AG09319 (cell line): ENCODE results near the gene SGCG.
"Not testable (repeated sequence)": the region's sequence is repeated elsewhere in the genome, so short reads cannot be mapped to it uniquely, and the experiment has no call there.

Source experiments
- DNase-seq: peaks from one replicate; pipeline ENCODE4 v3.0.0-alpha.2; 2010; ENCODE audit warnings: low read depth; ENCODE audit errors: extremely low read depth
- TF ChIP-seq, protein P1 (sequence below): IDR thresholded peaks from 2 replicates; pipeline ENCODE4 v1.5.1; 2011; ENCODE audit warnings: low read depth, mild to moderate bottlenecking, inconsistent platforms, low read length, moderate library complexity

Gene SGCG

GRCh38 chr13:23180711-23181110 lies at the start of gene SGCG:
Gene SGCG, plus strand, starts transcription at chr13:23180979. Its CDS starts 22,716 bp downstream, at chr13:23203695.
- DNase-seq, result no peak
- TF ChIP-seq, protein P1, sequence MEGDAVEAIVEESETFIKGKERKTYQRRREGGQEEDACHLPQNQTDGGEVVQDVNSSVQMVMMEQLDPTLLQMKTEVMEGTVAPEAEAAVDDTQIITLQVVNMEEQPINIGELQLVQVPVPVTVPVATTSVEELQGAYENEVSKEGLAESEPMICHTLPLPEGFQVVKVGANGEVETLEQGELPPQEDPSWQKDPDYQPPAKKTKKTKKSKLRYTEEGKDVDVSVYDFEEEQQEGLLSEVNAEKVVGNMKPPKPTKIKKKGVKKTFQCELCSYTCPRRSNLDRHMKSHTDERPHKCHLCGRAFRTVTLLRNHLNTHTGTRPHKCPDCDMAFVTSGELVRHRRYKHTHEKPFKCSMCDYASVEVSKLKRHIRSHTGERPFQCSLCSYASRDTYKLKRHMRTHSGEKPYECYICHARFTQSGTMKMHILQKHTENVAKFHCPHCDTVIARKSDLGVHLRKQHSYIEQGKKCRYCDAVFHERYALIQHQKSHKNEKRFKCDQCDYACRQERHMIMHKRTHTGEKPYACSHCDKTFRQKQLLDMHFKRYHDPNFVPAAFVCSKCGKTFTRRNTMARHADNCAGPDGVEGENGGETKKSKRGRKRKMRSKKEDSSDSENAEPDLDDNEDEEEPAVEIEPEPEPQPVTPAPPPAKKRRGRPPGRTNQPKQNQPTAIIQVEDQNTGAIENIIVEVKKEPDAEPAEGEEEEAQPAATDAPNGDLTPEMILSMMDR, result no peak

DNA sequence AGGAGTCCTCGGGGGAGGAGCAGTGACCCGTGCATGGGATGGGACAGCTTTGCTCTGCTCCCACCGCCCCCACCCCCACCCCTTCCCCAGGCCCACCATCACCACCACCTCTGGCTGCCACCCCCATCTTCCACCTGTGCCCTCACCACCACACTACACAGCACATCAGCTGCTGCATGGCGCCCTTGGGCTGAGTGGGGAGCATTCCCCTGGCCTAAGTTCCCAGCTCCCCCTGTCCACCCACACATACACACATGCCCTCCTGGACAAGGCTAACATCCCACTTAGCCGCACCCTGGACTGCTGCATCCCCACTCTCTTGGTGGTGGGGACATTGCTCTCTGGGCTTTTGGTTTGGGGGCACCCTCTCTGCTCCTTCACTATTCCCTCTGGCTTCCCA lies 46.2 kb upstream of the SGCG start:
- no peak for DNase-seq
- TF ChIP-seq, protein P1, result no peak

DNA sequence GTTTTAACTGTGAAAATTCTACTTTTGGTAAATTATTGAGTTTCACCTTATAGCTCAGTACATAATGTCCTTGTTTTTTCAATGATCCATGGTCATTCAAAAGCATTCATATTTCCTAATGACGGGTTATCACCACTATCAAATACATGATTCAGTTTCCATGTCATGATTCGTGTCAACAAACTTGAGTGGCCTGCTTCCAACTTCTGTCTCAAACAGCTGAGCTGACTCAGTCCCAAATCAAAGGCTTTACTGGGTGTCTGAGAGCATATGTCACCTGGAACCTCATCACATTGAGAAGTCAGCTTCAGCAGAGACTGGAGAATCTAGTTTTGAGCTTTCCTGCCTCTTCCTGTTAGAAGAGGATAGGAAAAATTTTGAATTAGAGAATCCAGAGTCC lies 40.3 kb upstream of the SGCG start:
- no peak for DNase-seq
- TF ChIP-seq, protein P1, result no peak

DNA sequence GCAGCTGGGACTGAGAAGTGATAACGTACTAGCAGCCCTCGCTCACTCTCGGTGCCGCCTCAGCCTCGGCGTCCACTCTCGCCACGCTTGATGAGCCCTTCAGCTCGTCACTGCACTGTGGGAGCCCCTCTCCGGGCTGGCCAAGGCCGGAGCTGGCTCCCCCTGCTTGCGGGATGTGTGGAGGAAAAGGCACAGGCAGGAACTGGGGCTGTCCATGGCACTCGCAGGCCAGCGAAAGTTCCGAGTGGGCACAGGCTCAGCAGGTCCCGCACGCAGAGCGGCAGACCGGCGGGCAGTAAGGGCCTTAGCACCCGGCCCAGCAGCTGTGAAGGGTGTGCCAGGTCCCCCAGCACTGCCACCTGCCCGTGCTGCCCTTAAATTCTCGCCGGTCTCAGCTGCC lies 38.8 kb upstream of the SGCG start:
- DNase-seq, result no peak
- TF ChIP-seq, protein P1, result no peak

GRCh38 chr13:23142607-23143006 lies 38.2 kb upstream of the SGCG start:
- not testable (repeated sequence) for DNase-seq

- TF ChIP-seq, protein P1, result no peak
- no peak for DNase-seq
Observed at GRCh38 chr13:23144431-23144830, 36.3 kb upstream of the SGCG start.

GRCh38 chr13:23146006-23146405 lies 34.8 kb upstream of the SGCG start:
- TF ChIP-seq, protein P1, result no peak

DNA sequence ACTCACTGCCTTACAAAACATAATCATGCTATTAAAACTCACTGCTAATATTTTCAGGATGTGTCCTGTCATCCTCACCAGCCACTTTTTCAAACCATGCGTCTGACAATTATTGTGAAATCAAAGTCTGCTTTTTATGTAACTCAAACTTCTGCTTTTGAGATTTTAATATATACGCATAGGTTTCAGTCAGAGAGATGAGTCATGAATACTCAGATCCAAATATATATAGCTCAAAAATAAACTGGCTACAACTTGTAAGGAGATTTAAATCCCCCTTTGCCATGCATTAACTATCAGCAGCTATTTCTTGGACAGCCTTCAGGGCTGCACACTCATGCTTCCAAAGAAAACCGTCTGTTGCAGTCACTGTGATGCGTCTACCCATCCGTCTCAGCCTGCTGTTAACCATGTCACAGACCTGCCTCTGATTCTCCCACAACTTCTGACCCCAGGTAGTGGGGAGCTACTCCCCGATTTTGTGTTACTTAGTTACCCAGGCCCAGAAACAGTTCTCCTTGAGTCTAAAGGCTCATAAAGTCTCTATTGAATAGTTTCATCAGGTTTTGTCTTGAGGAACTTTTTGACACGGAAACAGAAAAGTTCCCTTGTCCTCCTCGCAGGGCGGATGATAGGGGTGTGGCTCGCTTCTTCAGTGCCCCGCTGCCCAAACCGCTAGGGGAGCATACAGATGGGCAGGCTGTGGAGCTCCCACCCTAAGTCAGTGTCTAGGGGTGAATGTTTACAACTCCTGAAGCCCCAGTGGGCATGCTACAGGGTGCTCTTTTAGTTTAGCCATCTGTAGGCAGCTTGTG lies 33.8 kb upstream of the SGCG start:
- TF ChIP-seq, protein P1, result no peak
- no peak for DNase-seq

More at GRCh38 chr13:23146006-23146405, 34.8 kb upstream of the SGCG start:
- no peak for DNase-seq
